ENCODE measurements around the gene CDH13. TPM values are rescaled to one million over a fixed set of nuclear protein-coding genes. Genes with fewer than 3 reads are reported as not detected.
A peak's percentile ranks its signal among the peaks of the same experiment; 100 is the strongest.

CDH13 gene
- total RNA-seq, 1 donor from 2014 or later, result 2.0 TPM

GRCh38 chr16:82841108-82841507 lies 214.3 kb downstream of the CDH13 start:
- DNase-seq (ENCODE audit: low spot score), result no peak

- no peak for DNase-seq (ENCODE audit: low spot score)
These were observed 217.0 kb downstream of the CDH13 start for GRCh38 chr16:82843606-82844271.

GRCh38 chr16:82845116-82845515 lies 218.3 kb downstream of the CDH13 start:
- DNase-seq (ENCODE audit: low spot score), result no peak

- no peak for DNase-seq (ENCODE audit: low spot score)
These were observed 220.0 kb downstream of the CDH13 start for GRCh38 chr16:82846806-82847205.

GRCh38 chr16:82848013-82848412 lies 221.2 kb downstream of the CDH13 start:
- no peak for DNase-seq (ENCODE audit: low spot score)

- no peak for DNase-seq (ENCODE audit: low spot score)
These were observed 225.7 kb downstream of the CDH13 start for GRCh38 chr16:82852388-82853008.

GRCh38 chr16:82855471-82855870 lies 228.7 kb downstream of the CDH13 start:
- no peak for DNase-seq (ENCODE audit: low spot score)

- DNase-seq (ENCODE audit: low spot score), result no peak
These were observed 231.1 kb downstream of the CDH13 start for GRCh38 chr16:82857693-82858365.

DNA sequence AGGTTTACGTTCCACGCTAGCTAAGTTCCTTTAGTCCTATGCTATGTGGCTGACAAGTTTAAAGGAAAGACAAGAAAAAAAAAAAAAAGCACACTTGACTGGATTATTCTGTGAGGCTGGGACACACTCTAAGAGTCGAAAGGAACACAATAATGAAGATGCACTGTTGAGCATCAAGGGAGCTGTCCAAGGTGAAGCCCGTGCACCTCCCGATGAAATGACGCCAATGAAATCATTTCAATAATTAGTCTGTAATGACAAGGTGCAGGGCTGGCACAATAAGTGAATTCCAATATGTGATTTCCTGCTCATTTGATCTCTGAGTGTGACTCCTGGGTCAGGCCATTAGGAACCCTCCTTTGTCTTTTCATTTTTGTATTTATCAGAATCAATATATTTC lies 232.9 kb downstream of the CDH13 start:
- no peak for DNase-seq (ENCODE audit: low spot score)

DNA sequence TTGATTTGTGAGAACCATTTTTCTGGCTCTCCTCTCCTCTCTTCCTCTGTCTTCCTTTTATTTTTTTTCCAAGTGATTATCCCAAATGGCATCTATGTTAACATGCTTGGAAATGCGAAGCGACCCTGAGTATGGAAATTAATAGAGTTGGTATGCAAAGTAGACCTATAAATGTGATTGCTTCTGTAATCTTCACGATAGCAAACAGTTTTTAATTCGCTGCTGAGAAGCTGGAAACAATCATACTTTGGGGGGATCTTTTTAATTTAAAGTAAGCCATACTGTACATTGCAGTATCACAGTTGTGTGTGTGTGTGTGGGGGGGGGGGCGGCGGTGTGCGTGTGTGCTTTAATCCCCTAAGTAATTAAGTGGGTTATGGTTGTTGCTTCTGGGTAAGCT lies 233.3 kb downstream of the CDH13 start:
- no peak for DNase-seq (ENCODE audit: low spot score)

DNA sequence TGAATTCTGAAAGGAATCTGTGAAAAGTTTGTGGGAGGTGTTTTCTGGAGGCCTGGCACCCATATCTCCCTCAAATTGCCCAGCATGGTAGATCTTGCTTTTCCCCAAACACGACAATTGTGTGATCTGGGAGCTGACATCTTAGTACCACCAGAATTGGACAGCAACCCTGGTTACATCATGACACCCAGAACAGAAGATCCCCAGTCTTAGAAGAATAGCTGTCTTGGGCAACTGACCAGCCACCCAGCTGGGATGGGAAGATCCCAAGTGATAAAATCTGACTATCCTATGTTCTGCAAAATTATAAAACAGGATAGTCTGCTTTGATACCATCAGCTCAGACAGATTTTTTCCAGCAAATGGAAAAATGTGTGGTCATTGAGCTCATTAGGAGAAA lies 235.3 kb downstream of the CDH13 start:
- DNase-seq (ENCODE audit: low spot score), result no peak

DNA sequence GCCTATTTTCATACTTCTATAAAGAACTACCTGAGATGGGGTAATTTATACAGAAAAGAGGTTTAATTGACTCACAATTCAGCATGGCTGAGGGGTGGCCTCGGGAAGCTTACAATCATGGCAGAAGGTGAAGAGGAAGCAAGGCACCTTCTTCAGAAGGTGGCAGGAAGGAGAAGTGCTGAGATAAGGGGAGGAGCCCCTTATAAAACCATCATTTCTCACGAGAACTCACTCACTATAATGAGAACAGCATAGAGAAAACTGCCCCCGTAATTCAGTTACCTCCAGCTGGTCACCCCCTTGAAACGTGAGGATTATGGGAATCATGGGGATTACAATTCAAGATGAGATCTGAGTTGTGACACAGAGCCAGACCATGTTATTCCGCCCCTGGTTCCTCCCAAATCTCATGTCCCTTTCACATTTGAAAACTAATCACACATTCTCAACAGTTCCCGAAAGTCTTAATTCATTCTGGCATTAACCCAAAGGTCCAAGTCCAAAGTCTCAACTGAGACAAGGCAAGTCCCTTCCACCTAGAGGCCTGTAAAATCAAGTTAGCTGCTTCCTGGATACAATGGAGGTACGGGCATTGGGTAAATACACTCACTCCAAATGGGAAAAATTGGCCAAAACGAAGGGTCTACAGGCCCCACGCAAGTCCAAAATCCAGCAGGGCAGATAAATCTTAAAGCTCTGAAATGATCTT lies 237.7 kb downstream of the CDH13 start:
- DNase-seq (ENCODE audit: low spot score), result peak; percentile 33

DNA sequence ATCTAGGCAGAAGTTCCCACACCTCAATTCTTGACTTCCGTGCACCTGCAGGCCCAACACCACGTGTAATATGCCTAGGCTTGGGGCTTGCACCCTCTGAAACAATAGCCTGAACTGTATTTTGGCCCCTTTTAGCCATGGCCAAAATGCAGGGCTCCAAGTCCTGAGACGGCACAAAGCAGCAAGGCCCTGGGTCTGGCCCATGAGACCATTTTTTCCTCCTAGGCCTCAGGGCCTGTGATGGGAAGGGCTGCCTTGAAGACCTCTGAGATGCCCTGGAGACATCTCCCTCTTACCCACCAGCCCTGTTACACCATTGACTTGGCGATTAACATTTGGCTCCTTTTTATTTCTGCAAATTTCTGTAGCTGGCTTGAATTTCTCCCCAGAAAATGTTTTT lies 238.6 kb downstream of the CDH13 start:
- DNase-seq (ENCODE audit: low spot score), result no peak

GRCh38 chr16:82867485-82867884 lies 240.7 kb downstream of the CDH13 start:
- DNase-seq (ENCODE audit: low spot score), result no peak

DNA sequence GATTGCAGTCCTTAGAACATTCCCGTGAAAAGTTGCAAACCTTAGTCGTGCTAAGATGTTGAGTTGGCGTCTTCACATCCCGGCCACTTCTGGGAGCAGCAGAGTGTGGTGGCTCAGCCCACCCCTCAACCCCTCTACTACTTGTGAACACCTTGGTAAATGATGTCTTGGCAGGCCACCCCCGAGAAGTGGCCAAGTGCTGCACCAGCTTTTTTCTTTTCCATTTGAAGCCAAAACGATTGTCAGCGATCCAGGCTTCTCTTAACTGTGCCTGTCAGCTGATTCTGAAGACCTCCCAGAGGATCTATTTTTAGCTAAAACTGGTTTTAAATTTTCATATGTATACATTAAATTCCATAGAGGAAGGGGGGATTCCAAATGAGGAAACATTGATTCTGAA lies 247.5 kb downstream of the CDH13 start:
- DNase-seq (ENCODE audit: low spot score), result no peak

- DNase-seq (ENCODE audit: low spot score), result no peak
These were observed 247.9 kb downstream of the CDH13 start for GRCh38 chr16:82874672-82875071.

GRCh38 chr16:82876951-82877350 lies 250.2 kb downstream of the CDH13 start:
- no peak for DNase-seq (ENCODE audit: low spot score)

DNA sequence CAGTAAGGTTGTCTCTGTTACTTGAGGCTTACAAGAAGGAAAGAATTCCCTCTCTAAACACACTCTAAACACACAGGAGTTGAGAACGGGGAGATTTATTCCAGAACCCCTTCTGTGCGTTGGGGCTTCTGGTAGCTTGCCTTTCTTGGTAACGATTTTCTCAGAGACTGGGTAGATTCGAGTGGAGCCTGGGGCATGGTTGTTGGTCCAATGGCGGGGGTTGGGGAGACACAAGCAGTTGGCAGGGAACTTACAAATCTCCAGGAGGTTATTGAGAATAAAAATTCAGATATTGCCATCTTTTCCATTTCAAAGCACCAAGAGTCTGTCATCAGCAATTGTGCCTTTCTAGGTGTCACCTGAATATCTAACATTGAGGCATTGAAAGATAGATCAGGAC lies 251.7 kb downstream of the CDH13 start:
- DNase-seq (ENCODE audit: low spot score), result no peak

- no peak for DNase-seq (ENCODE audit: low spot score)
These were observed 253.6 kb downstream of the CDH13 start for GRCh38 chr16:82880346-82880745.

DNA sequence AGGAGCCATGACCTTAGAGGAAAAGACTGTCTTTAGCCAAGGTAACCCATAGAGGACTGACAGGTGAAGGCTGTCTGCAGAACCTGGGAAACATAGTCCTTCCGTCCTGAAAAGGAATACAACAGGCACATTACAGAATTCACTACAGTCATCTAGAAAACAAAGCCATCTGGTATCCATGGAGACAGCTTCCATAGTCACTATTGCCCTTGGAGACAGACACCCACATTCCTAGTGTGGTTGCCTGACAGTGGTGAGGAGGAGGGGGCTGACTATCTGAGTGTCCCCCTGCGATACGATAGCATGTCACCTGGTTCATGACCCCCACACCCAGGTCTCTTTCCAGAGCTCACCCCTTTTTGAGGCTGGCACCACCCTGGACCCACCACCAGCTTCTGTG lies 254.7 kb downstream of the CDH13 start:
- no peak for DNase-seq (ENCODE audit: low spot score)

GRCh38 chr16:82882226-82882625 lies 255.5 kb downstream of the CDH13 start:
- no peak for DNase-seq (ENCODE audit: low spot score)

DNA sequence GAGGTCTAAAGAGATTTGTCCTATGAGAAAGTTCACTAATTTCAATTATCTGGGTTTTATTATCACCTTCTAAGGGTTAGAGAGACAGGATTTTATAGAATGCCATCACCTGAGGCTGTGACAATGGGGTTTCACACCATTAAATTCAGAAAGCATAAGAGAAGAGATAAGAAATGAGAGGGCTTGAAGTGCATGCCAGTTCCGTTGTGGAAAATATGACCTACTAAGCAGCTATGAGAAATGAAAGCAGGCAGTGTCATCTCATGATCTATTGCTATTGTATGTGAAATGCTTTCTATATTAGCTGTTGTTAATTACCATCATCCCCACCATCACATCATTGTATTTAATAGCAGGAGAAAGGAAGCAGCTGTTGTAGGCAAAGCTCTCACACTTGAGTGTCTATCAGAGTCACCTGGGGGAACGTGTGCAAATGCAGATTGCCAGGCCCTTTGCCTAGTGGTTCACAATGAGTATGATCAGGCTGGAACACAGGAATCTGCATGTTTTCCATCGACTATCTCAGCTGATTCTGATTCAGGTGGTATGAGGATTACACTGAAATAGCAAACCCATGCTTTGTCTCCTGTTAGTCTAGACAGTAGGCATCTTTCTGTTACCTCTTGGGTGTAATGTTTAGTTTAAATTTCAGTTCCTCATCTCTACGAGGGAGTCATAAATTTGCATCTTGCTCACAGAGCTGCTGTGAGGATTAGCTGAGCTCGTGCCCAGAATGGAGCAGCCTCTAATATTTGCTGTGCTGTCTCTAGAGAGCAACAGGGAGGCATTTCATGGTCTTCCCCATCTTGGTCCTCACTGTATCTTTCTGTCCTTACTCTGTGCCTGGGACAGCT lies 256.4 kb downstream of the CDH13 start:
- no peak for DNase-seq (ENCODE audit: low spot score)

Measured in mucosa of gallbladder (tissue), 1 donor.